Pancreas (tissue), 10 donors: ENCODE data around the gene ZDHHC11. TPM values are rescaled to one million over a fixed set of nuclear protein-coding genes. Genes with fewer than 3 reads are reported as not detected.
A peak's percentile ranks its signal among the peaks of the same experiment; 100 is the strongest.

Source experiments
- ATAC-seq, 4 donors: fragments of 200-7000 bp; cut with Tn5 transposase; one replicate each; pipeline versions ENCODE4 v1.8.0 to v1.9.1; 2020; ENCODE audit warnings: mild to moderate bottlenecking in 4 of 4, moderate library complexity in 4 of 4
- DNase-seq, 6 donors: peaks; one replicate each; pipeline ENCODE4 v3.0.0-alpha.2; 2020
- FAIRE-seq: peaks from 2 replicates; lab custom pipeline; 2012; peaks lifted over from hg19 to GRCh38; lab: Jason Lieb, UNC
- H3K27ac ChIP-seq, 4 donors: fragments of 200-600 bp; sonication (generic); 1 replicate in 3 of 4; 2 replicates in 1 of 4; pipeline versions ENCODE4 v1.5.0 to v1.8.0; 2020
- H3K27me3 ChIP-seq, 4 donors: fragments of 200-600 bp; one replicate each; pipeline ENCODE4 v1.8.0; 2021
- H3K36me3 ChIP-seq, 3 donors: fragments of 200-600 bp; sonication (generic) in 1 of 3; one replicate each; pipeline versions ENCODE4 v1.5.0 to v1.8.0; 2020 to 2021
- H3K4me1 ChIP-seq, 3 donors: fragments of 200-600 bp; one replicate each; pipeline ENCODE4 v1.8.0; 2021
- H3K4me3 ChIP-seq, 4 donors: fragments of 200-600 bp; sonication (generic) in 2 of 4; one replicate each; pipeline versions ENCODE4 v1.5.0 to v1.8.0; 2020 to 2021
- H3K9me3 ChIP-seq, 4 donors: fragments of 200-600 bp; one replicate each; pipeline ENCODE4 v1.8.0; 2021
- CTCF ChIP-seq, 4 donors: fragments of 200-600 bp; sonication (generic) in 3 of 4; IDR thresholded peaks; one replicate each; pipeline versions ENCODE4 v1.5.0 to v1.8.0; 2021; ENCODE audit warnings: antibody characterized with exemption in 4 of 4
- WGBS, 2 donors: extraction: QIAGEN DNeasy Blood & Tissue Kit; methylation state at CpG; one replicate each; pipeline ENCODE4 v1.1.7; 2013; 5-methylcytosine and 5-hydroxymethylcytosine counted together
- intact Hi-C, 3 donors: fragments of 100-400 bp; cut with DNase I; formaldehyde crosslinking; loops; one replicate each; pipeline versions ENCODE4 v1.11.1 to v1.14.2; 2022
- polyA plus RNA-seq, 2 donors: library from polyadenylated mRNA; stranded (reverse); fragments of 200-250 nt; gene quantifications; one replicate each; pipeline ENCODE4 v1.2.3, GENCODE V29; 2013
- total RNA-seq, 6 donors: library from RNA; stranded (reverse); fragmentation: NEBNext Ultra II Directional in 4 of 6; extraction: Animal tissue kit (Norgen Biotek cat#: 25700) in 4 of 6; gene quantifications; one replicate each; pipeline versions ENCODE4 v1.2.1 to v1.2.4, GENCODE V29; 2021 to 2023
- donor health status: healthy with polysubstance abuse.
- donor health status: DM: no; HTN: no; CAD: no; lungs with moderate emphysema.
- donor health status: DM: no; HTN: no; CAD: no.
- donor health status: control.
- donor health status: control.
- donor health status: Bipolar disorder and iron deficiency.
- donor health status: DM: yes; HTN: yes; CAD: no.
- donor health status: DM: no; HTN: no; CAD: no.
- donor health status: DM: no; HTN: no; CAD: no.
- donor health status: DM: yes; HTN: yes; CAD: no.

The ZDHHC11 gene
- total and polyA plus RNA-seq, 8 donors, result 3.6 to 18.1 (median 7.8) TPM

DNA sequence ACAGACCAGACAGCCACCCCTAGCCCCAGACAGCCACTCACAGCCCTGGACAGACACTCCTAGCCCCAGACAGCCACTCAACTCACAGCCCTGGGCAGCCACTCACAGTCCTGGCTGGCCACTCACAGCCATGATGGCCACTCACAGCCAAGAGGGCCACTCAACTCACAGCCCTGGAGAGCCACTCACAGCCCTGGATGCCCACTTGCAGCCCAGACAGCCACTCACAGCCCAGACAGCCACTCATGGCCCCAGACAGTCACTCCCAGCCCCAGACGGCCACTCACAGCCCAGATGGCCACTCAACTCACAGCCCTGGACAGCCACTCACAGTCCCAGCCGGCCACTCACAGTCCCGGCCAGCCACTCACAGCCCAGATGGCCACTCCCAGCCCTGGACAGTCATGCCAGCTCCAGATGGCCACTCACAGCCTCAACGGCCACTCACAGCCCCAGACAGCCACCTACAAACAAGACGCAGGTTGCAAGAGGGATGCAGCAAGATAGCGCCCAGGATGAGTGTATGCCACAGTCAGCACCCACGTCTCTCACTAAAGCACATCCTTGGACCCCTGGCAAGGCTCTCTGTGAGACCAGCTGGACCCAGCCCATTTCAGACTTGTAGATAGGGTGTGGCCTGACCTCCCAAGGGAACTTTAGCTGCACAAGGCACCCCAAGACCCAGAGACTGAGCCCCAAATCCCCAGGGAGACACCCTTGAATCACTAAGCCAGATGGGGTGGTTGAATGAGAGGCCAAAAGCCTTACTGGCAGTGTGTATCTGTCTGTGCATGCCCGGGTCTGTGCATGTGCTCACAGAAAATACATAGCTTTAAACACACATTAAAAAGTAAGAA, 88.7 kb downstream of the ZDHHC11 start:
- Histone ChIP-seq H3K27ac (no peak overlapping the region), H3K27me3 (no peaks in the 10 kb centered on the region), H3K36me3 (peaks cover 0 to 7% (median 0%) of the 10 kb centered on the region in 3 donors), H3K4me1 (peaks cover 5 to 16% (median 7%) of the 10 kb centered on the region in 3 donors), H3K4me3 (no peak overlapping the region), H3K9me3 (no peaks in the 10 kb centered on the region)
- FAIRE-seq (no peak), DNase-seq (peak in 5 of 6 donors; percentile 14 to 70 (median 52)), ATAC-seq (no peak)
- TF ChIP-seq CTCF (IDR thresholded peaks at IDR 0.05), result no peak
- whole genome bisulfite sequencing, 2 donors, result 77 to 88% methylated on average over 8 of the region's 8 CpGs
- intact Hi-C loops, result loop anchor here in 1 of 3 donors (5.0 to 10.0 kb wide), 2 partner anchors 57 to 80 kb away; no protein-coding TSS in a partner anchor

DNA sequence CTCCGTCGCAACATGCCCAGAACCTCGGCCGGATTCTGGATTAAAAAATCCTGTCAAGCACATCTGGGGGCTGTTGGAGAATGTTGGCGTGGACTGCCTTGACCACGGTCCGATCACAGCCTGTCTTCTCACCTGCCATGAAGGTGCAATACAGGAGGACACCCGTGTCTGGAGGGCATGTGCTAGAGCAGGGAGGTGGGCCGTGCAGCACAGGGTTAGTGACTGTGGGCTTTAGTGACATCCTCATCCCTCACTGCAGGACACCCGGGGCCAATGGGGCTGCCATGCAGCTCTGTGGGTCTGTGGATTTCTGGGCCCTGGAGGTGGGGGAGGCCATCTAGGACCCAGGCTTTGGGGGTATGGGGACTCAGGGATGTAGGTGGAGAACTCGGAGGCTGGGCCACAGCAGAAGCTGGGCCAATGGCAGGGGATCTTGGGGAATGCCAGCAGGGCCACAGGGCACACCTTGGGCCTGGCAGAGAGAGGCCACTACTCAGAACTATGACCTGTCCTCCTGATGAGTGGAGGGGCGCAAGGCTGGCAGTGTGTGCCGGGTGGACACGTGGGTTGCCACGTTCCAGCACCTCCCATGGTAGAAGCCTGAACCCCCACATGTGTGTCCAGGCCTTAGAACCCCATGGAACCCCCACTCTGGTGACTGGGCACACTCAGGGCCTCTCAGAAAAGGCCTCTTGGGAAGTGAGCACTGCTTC, 89.6 kb downstream of the ZDHHC11 start:
- FAIRE-seq (no peak), ATAC-seq (no peak), DNase-seq (peak in 4 of 6 donors; percentile 13 to 65 (median 46))
- Histone ChIP-seq H3K9me3 (no peaks in the 10 kb centered on the region), H3K4me3 (no peak overlapping the region), H3K36me3 (peaks cover 0 to 7% (median 0%) of the 10 kb centered on the region in 3 donors), H3K27me3 (no peaks in the 10 kb centered on the region), H3K27ac (no peak overlapping the region), H3K4me1 (peaks cover 5 to 16% (median 7%) of the 10 kb centered on the region in 3 donors)
- TF ChIP-seq CTCF (IDR thresholded peaks at IDR 0.05), result no peak
- intact Hi-C loops, result loop anchor here in 1 of 3 donors (5.0 to 10.0 kb wide), 2 partner anchors 56 to 81 kb away; no protein-coding TSS in a partner anchor
- WGBS, 2 donors, result 84 to 90% methylated on average over 15 of the region's 15 CpGs

DNA sequence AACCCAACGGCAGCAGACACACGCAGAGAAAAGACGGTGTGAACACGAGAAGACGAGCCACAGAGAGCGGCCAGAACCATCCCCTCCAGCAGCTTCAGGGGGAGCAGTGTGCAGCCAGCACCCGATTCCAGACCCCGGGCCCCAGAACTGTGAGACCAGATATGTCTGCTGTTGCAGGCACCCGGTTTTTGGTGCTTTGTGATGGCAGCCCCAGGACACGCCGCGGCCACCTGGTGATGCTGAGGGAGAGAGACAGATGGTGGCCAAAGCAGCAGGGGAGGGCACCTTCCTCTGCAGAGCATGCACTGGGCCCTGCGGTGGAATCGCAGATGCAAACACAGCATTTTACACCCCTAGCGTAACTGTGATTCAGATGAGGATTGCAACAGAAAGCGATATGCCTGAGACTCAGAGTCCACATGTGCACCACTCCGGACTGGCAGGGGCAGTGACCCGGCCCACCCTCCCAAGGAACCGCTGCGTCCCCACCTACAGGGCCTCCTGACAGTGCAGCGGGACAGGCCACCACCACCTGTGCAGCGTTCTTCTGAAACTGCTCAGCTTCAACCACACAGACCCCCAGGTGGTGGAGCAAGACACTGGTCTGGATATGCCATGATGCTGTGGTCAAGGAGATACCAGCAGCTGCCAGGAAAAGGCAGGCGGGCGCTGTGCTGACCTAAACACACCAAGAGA, 90.3 kb downstream of the ZDHHC11 start:
- no peaks in the 10 kb centered on the region for H3K27me3 ChIP-seq
- FAIRE-seq (no peak), DNase-seq (peak in 3 of 6 donors; percentile 38 to 63 (median 48)), ATAC-seq (no peak)
- no peak overlapping the region for H3K27ac ChIP-seq
- 93 to 96% methylated on average over 24 of the region's 24 CpGs for WGBS, 2 donors
- H3K4me1 ChIP-seq, result peaks cover 5 to 16% (median 7%) of the 10 kb centered on the region in 3 donors
- intact Hi-C loops, result loop anchor here in 1 of 3 donors (5.0 to 10.0 kb wide), 2 partner anchors 56 to 82 kb away; no protein-coding TSS in a partner anchor
- no peak for TF ChIP-seq CTCF (IDR thresholded peaks at IDR 0.05)
- peaks cover 0 to 4% (median 0%) of the 10 kb centered on the region in 3 donors for H3K36me3 ChIP-seq
- H3K4me3 ChIP-seq, result no peak overlapping the region
- H3K9me3 ChIP-seq, result no peaks in the 10 kb centered on the region

DNA sequence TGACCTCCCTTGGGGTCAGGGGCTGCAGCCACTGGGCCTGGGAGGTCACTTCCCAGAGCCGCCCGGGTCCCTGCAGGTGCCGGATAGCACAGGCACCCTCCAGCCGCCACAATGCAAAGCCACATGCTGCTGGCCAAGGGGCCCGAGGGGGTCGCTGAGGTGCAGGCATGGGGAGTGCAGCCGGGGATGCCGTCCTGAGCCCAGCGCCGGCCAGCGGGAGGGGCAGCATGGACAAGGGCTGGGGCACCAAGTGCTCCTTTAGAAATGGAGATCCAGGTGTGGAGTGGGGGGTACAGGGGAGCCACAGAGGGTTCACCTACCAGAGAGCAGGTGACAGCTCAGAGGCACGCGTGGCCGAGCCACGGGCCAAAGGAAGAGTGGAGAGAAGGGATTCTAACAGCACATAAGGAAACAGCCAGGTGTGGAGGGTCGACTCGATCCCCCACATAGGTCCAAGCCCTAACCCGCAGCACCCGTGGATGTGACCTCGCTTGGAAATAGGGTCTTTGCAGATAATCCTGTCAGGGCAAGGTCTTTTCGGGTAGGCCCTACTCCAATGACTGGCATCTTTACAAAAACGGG, 90.9 kb downstream of the ZDHHC11 start:
- H3K27ac ChIP-seq, result no peak overlapping the region
- no peaks in the 10 kb centered on the region for H3K27me3 ChIP-seq
- H3K4me1 ChIP-seq, result peaks cover 5 to 16% (median 7%) of the 10 kb centered on the region in 3 donors
- H3K4me3 ChIP-seq, result no peak overlapping the region
- no peak for ATAC-seq
- peak in 4 of 6 donors; percentile 19 to 66 (median 61) for DNase-seq
- intact Hi-C loops, result loop anchor here in 2 of 3 donors (5.0 to 10.0 kb wide), 3 partner anchors 55 to 85 kb away; no protein-coding TSS in a partner anchor
- FAIRE-seq, result no peak
- TF ChIP-seq CTCF (IDR thresholded peaks at IDR 0.05), result no peak
- 91 to 94% methylated on average over 22 of the region's 22 CpGs for WGBS, 2 donors
- H3K36me3 ChIP-seq, result peaks cover 0 to 2% (median 0%) of the 10 kb centered on the region in 3 donors
- H3K9me3 ChIP-seq, result no peaks in the 10 kb centered on the region
